C4-2B (cell line): ENCODE data around the gene GALNT3.

Experiments
- H3K27ac ChIP-seq: fragments of 450-650 bp; 2 replicates; pipeline ENCODE4 v1.5.1; 2017
- CTCF ChIP-seq: fragments of 450-650 bp; conservative IDR thresholded peaks from 2 replicates; pipeline ENCODE4 v1.5.1; 2017; ENCODE audit warnings: mild to moderate bottlenecking
- ZFX ChIP-seq: fragments of 450-650 bp; IDR thresholded peaks from 2 replicates; pipeline ENCODE4 v1.6.1; 2017

GALNT3 gene

GRCh38 chr2:165794536-165794928 lies 485 bp upstream of the GALNT3 start:
- peak overlapping the region; percentile 97 for H3K27ac ChIP-seq
- TF ChIP-seq CTCF (no peak; the same call in 1 of the 2 replicates), ZFX (no peak)

- peak overlapping the region; percentile 97 for H3K27ac ChIP-seq
- no peak for TF ChIP-seq CTCF
- TF ChIP-seq ZFX, result peak; percentile 19; the same call in 1 of the 2 replicates
These were observed 777 bp downstream of the GALNT3 start for GRCh38 chr2:165793161-165793778.

- no peak for TF ChIP-seq CTCF
- no peak for TF ChIP-seq ZFX
- no peak overlapping the region for H3K27ac ChIP-seq
These were observed 2.0 kb downstream of the GALNT3 start for GRCh38 chr2:165792104-165792454.

- TF ChIP-seq ZFX (no peak), CTCF (no peak)
These were observed 2.5 kb downstream of the GALNT3 start for GRCh38 chr2:165791421-165792103.

GRCh38 chr2:165790466-165790865 lies 3.6 kb downstream of the GALNT3 start:
- TF ChIP-seq ZFX, result no peak
- H3K27ac ChIP-seq, result no peak overlapping the region

More at GRCh38 chr2:165791421-165792103, 2.5 kb downstream of the GALNT3 start:
- H3K27ac ChIP-seq, result no peak overlapping the region

- peak overlapping the region; percentile 31; the same call in 1 of the 2 replicates for H3K27ac ChIP-seq
- TF ChIP-seq ZFX, result no peak
- no peak for TF ChIP-seq CTCF
These were observed 6.7 kb downstream of the GALNT3 start for GRCh38 chr2:165787334-165787733.

- H3K27ac ChIP-seq, result no peak overlapping the region
- TF ChIP-seq ZFX (no peak), CTCF (no peak)
These were observed 14.3 kb downstream of the GALNT3 start for GRCh38 chr2:165779706-165780105.
